Osteoblast (primary cell): ENCODE data around the gene VAC14. TPM values are rescaled to one million over a fixed set of nuclear protein-coding genes. Genes with fewer than 3 reads are reported as not detected.

Experiments
- DNase-seq: peaks from one replicate; pipeline ENCODE4 v3.0.0; 2011; ENCODE audit warnings: low spot score, mixed read lengths; ENCODE audit not compliant: insufficient read length; ENCODE audit errors: missing footprints
- H2AFZ ChIP-seq: 2 replicates; pipeline ENCODE4 v1.6.0; 2011; ENCODE audit warnings: mild to moderate bottlenecking, low read length
- H3K27ac ChIP-seq: 2 replicates; pipeline ENCODE4 v1.5.1; 2011; ENCODE audit warnings: mild to moderate bottlenecking, low read depth, low read length, moderate library complexity
- H3K27me3 ChIP-seq: 2 replicates; pipeline ENCODE4 v1.6.0; 2012; ENCODE audit warnings: mild to moderate bottlenecking, control low read depth, inconsistent platforms, low read length, moderate library complexity; ENCODE audit not compliant: insufficient read depth
- H3K36me3 ChIP-seq: 2 replicates; pipeline ENCODE4 v1.5.1; 2011; ENCODE audit warnings: mild to moderate bottlenecking, low read length, control low read depth, moderate library complexity; ENCODE audit not compliant: insufficient read depth
- H3K4me1 ChIP-seq: 2 replicates; pipeline ENCODE4 v1.5.1; 2011; ENCODE audit warnings: mild to moderate bottlenecking, low read length, control low read depth, moderate library complexity; ENCODE audit not compliant: insufficient read depth
- H3K4me2 ChIP-seq: 2 replicates; pipeline ENCODE4 v1.6.0; 2011; ENCODE audit warnings: mild to moderate bottlenecking, low read length; ENCODE audit not compliant: insufficient read depth
- H3K4me3 ChIP-seq: fragments of 200-600 bp; sonication (generic); 3 replicates; pipeline ENCODE4 v1.5.1; 2012; ENCODE audit warnings: mild to moderate bottlenecking, low read length, inconsistent platforms; ENCODE audit not compliant: insufficient read depth
- H3K79me2 ChIP-seq: 2 replicates; pipeline ENCODE4 v1.6.0; 2012; ENCODE audit warnings: mild to moderate bottlenecking, low read length, control low read depth, inconsistent platforms; ENCODE audit not compliant: insufficient read depth
- H3K9me3 ChIP-seq: 2 replicates; pipeline ENCODE4 v1.5.1; 2011; ENCODE audit warnings: low read depth, low read length, control low read depth
- H4K20me1 ChIP-seq: 2 replicates; pipeline ENCODE4 v1.6.0; 2012; ENCODE audit warnings: mild to moderate bottlenecking, low read length, control low read depth; ENCODE audit not compliant: insufficient read depth
- total RNA-seq: library from RNA; depleted of rRNA; stranded (reverse); fragments of >200 nt; gene quantifications from 2 replicates; pipeline ENCODE4 v1.2.3, GENCODE V29; 2012
- TF ChIP-seq, protein P1 (sequence below): IDR thresholded peaks from 2 replicates; pipeline ENCODE4 v1.5.1; 2011; ENCODE audit warnings: mild to moderate bottlenecking, low read depth, low read length, moderate library complexity; ENCODE audit errors: extremely low read depth

Gene VAC14
- total RNA-seq, 1 donor: 72.7 TPM

DNA sequence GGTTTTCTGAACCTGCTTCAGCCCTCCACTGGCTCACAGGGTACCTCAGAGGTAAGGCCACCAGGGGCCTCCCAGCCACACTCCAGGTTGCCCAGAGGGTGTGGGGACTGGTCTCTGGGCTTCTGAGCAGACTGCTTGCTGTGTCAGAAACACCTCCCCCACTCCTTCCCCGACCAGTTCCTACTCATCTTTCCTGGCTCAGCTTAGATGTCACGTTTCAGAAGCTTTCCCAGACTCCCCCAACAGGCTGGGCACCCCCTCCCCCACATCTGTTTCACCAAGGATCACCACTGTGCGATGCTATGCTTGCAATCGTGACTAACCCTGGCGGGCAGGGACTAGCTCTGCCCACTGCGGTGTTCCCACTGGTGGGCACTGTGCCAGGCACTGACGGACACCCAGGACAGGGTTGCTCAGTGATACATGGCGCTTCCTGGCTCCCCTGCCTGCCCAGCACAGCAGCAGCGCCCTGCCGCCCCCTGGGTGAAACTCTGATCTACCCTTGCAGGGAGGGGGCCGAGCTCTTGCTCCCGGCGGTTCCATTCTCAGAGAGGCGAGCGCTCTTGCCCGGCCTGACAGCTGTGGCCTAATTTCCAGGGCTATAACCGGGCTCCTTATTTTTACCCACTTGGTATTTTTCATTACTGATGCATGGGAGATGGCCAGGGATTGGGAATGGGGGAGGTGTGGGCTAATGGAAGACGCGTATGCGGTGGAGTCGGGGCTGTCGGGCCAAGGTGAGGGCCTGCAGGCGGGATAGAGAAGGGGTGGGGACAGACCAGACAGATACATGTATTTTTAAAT lies 85.7 kb downstream of the VAC14 start:
- Histone ChIP-seq H3K4me3 (peak overlapping the region; percentile 36), H4K20me1 (no peaks in the 10 kb centered on the region), H3K27ac (peak overlapping the region; percentile 98), H3K9me3 (no peaks in the 10 kb centered on the region), H3K79me2 (peaks cover 13% of the 10 kb centered on the region), H3K4me2 (peak overlapping the region; percentile 78), H3K36me3 (peaks cover 4% of the 10 kb centered on the region), H2AFZ (peak overlapping the region; percentile 33), H3K27me3 (no peaks in the 10 kb centered on the region), H3K4me1 (peaks cover 38% of the 10 kb centered on the region)
- TF ChIP-seq, protein P1, sequence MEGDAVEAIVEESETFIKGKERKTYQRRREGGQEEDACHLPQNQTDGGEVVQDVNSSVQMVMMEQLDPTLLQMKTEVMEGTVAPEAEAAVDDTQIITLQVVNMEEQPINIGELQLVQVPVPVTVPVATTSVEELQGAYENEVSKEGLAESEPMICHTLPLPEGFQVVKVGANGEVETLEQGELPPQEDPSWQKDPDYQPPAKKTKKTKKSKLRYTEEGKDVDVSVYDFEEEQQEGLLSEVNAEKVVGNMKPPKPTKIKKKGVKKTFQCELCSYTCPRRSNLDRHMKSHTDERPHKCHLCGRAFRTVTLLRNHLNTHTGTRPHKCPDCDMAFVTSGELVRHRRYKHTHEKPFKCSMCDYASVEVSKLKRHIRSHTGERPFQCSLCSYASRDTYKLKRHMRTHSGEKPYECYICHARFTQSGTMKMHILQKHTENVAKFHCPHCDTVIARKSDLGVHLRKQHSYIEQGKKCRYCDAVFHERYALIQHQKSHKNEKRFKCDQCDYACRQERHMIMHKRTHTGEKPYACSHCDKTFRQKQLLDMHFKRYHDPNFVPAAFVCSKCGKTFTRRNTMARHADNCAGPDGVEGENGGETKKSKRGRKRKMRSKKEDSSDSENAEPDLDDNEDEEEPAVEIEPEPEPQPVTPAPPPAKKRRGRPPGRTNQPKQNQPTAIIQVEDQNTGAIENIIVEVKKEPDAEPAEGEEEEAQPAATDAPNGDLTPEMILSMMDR: no peak
- peak; percentile 99 for DNase-seq

DNA sequence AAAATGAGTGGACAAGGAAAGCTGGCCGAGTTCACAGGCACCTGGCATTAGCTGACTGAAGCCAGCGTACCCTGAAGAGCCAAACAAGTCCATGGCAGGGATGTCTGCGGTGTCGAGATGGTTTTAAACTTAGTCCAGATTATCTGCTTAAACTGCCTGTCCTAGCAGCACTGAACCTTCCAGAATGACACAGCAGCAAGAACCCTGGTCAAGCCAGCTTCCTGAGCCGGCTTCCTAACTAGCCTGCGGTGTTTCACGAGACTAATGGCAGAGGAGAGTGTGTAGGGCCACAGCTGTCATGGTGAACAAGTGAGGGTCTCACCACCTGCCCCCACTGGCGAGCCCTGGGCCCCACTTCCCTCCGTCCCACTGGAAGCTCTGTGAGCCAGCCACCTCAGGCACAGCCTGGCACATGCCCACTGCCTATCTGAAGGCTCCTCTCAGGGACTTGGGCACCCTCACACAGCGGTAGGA lies 86.3 kb downstream of the VAC14 start:
- DNase-seq: peak; percentile 91
- Histone ChIP-seq H3K36me3 (no peaks in the 10 kb centered on the region), H3K27me3 (no peaks in the 10 kb centered on the region), H3K27ac (peak overlapping the region; percentile 98), H2AFZ (peak overlapping the region; percentile 12), H4K20me1 (no peaks in the 10 kb centered on the region), H3K4me3 (peak overlapping the region; percentile 36), H3K79me2 (peaks cover 13% of the 10 kb centered on the region), H3K4me1 (peaks cover 38% of the 10 kb centered on the region), H3K9me3 (no peaks in the 10 kb centered on the region), H3K4me2 (peak overlapping the region; percentile 57)
- TF ChIP-seq, protein P1: no peak

DNA sequence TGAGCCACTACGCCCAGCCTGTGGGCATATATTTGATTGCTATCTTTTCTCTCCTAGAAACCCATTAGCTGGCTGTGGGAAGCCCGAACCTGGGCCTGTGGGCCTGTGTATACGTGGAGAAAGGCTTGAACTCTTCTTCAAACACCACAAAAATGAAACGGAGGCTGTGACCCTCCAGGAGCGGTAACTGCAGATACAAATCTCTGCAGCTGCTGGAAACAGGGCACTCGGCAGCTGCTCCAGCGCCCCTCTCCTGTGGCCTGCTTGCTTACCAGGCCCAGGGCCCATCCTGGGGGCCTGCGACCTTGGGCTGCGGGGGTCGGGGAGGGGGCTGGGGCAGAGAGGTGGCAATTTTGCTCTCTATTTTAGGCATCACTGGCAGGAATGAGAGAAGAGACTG lies 87.1 kb downstream of the VAC14 start:
- Histone ChIP-seq H4K20me1 (no peaks in the 10 kb centered on the region), H3K9me3 (no peaks in the 10 kb centered on the region), H3K4me3 (no peak overlapping the region), H3K4me2 (no peak overlapping the region), H3K4me1 (peaks cover 38% of the 10 kb centered on the region), H3K27ac (peak overlapping the region; percentile 98), H3K36me3 (no peaks in the 10 kb centered on the region), H3K27me3 (no peaks in the 10 kb centered on the region), H3K79me2 (peaks cover 13% of the 10 kb centered on the region), H2AFZ (no peak overlapping the region)
- TF ChIP-seq, protein P1: no peak
- DNase-seq: no peak

DNA sequence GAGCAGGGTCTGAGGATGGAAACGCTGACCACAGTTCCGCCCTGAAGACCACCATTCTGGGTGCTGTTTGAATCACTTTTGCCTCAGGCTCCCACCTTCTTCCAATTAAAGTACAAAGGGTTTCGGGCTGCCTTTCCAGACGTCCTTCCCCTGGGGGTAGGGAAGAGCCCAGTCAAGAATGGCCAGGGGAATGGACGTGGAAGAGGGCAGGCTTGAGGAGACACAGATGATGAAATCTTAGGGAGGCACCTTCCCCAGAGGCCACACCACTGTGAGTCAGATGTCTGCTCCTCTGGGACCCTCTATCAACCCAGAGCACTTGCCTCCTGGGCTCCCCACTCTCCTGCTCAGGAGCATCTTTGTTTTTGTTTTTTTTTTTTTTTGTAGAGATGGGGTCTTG lies 87.6 kb downstream of the VAC14 start:
- DNase-seq: no peak
- TF ChIP-seq, protein P1: no peak
- no peak overlapping the region for H3K4me2 ChIP-seq
- no peaks in the 10 kb centered on the region for H4K20me1 ChIP-seq
- H3K9me3 ChIP-seq: no peaks in the 10 kb centered on the region
- H3K4me1 ChIP-seq: peaks cover 34% of the 10 kb centered on the region
- H3K36me3 ChIP-seq: no peaks in the 10 kb centered on the region
- H3K4me3 ChIP-seq: no peak overlapping the region
- H2AFZ ChIP-seq: no peak overlapping the region
- peak overlapping the region; percentile 65 for H3K27ac ChIP-seq
- H3K79me2 ChIP-seq: peaks cover 13% of the 10 kb centered on the region
- no peaks in the 10 kb centered on the region for H3K27me3 ChIP-seq
